GM04504 (cell line): Measurements from ENCODE around the gene SEC16B.
A peak's percentile ranks its signal among the peaks of the same experiment; 100 is the strongest.

Experiments
- DNase-seq: peaks from one replicate; pipeline ENCODE4 v3.0.0-alpha.2; 2012; ENCODE audit warnings: low read depth

Gene SEC16B

DNA sequence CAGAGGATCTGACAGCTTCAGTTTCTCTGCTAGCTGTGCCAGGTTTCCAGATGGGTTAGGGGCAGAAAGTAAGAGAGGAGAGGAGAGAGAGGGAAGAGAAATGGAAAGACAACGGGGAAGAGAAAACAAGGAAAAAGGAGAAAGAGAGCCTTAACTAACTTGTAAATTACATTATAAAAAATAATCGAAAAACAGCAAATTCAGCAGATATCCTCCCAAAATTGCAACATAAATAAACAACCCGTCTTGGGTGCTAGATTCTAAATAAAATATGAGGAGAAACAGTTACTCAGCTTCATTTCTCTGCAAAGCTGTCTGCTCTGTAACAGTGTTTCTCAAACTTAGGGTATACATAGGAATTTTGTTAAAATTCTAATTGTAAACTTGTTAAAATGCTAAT lies 29.2 kb downstream of the SEC16B start:
- no peak for DNase-seq

- peak; percentile 31 for DNase-seq
Measured at GRCh38 chr1:177937931-177938330, 31.9 kb downstream of the SEC16B start.

DNA sequence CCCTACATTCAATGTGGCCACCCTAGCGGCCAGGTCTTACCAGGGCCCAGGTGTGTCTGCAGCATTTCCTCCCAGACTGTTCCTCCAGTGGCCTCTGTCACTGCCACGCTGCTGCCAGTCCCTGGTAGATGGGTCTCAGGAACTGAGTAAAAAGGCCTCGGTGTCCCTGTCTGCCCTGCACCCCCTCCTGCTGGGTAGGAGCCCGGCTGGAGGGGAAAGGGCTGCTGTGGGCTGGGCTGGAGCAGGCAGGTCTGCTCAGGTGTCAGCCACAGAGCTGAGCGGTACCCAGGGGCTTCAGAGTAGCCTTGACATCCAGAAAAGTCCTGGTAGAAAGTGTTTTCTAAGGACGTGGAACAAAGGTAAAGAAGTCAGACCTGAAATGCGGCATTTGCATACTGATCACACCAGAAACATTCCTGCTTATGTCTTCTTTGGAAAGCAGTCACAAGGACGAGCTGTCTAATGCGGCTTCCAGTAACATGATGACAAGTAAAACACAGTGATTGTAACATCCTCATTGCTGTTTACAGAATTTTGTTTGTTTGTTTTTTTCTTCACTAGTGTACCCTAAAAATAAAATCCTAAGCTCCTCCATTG lies 32.6 kb downstream of the SEC16B start:
- DNase-seq: no peak

DNA sequence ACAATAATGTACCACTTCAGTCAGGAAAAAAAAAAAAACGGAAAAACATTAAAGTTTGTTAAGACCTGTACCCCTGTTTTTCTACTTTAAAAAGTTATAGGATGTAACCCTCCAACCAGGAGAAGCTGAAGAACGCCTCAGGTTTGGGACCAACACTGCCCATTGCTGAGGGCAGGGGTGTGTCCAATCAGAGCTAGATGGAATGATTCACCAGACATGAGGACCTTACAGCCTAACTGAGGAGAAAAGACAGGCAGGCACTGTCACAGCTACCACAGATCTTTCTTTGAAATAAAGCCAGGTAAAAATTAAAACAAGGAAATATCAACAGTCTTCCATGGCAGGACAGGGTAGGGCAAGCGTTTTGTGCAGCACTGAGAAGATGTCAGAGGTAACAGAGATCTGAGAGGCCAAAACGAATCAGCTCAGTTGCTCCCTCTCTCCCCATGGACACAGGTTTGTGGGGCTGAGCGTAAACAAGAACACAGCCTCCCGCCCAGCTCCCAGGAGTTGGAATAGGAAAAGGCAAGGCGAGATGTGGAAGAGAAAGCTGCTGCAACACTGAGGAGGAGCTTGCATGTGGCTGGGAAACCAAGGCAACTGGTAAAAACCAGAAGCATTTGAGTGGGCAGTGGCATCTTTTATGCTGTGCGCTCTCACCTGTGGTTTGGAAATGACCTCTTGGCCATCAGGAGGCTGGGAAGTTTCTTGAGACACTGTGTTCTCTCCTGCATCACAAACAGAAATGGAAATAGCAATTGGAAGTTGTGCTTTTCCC lies 34.0 kb downstream of the SEC16B start:
- DNase-seq: no peak

GRCh38 chr1:177934927-177935326 lies 34.9 kb downstream of the SEC16B start:
- DNase-seq: no peak

- no peak for DNase-seq
Measured at GRCh38 chr1:177934461-177934860, 35.4 kb downstream of the SEC16B start.

DNA sequence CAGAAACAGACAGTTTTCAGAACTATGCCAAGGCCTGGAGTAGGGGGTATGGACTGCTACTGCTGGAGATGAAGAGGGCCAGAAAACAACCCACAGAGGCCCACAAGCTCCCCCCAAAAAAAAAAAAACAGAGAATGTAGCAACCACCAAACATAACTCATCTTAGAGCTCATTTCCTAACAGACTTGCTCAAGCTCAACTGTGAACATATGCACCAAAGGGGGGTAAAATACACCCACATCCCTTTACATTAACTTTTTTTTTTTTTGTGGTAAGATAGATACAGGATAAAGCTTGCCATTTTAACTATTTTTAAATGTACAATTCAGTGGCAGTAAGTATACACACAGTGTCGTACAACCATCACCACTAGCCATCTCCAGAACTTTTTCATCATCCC lies 36.0 kb downstream of the SEC16B start:
- DNase-seq: no peak

- DNase-seq: no peak
Measured at GRCh38 chr1:177932123-177932522, 37.7 kb downstream of the SEC16B start.

GRCh38 chr1:177928952-177929351 lies 40.9 kb downstream of the SEC16B start:
- DNase-seq: no peak

DNA sequence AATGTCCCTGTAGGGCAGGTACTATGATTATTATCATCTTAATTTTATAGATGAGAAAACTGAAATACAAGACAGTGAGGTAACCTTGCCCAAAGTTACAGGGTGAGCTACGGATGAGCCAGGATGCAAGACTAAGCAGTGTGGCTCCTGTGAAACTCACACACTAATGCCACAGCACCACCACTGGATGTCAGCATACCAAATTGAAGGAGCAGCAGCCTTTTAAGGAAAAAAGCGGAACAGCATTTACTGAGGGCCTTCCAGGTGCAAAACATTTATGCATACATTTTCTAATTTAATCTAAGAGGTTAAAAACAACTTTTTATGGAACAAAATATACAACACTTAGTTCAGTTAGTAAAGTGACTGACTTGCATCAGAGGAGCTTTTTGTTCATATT lies 41.7 kb downstream of the SEC16B start:
- no peak for DNase-seq

DNA sequence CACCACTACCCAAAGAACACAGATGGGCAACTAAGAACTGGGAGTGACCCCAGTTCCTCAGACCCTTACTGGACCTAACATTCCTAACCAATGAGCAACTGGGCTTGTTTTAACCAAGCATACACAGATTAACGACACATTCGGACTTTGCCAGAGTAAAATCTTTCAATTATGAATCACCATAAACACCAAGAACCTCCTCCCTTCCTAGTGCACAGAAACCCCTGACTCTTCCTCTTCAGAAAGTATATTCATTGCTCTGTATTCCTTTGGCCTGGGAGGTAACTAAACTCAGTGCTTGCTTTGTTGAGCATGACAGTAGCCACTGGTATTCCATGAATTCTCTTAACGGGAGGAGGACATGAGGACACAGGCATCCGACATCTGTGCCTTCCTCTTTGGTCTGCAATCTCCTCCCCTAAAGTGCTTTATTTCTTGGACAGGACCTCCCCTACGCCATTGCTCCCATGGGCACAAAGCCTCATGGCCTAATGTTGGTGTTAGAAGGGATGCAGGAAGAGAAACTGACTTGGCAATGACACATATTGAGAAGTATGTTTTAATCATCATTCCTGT lies 42.7 kb downstream of the SEC16B start:
- peak; percentile 82 for DNase-seq

GRCh38 chr1:177926201-177926600 lies 43.7 kb downstream of the SEC16B start:
- DNase-seq: no peak

DNA sequence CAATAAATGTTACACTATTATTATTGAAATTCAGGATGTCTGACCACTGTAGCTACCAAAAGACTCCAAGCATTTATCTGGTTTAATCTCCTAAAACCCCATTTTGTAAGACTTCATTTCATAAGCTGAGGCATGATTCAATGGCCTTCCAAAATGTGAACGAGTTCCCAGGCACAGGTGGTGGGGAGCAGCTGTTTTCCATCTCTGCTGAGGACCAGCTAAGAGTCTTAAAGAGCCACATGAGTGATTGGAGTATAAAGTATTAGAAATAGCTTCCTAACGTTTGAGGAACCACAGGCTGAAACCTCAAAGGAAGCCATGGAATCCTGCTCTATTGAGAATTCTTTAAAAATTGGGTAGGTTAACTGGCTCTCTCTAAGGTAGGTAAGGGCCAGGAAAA lies 44.9 kb downstream of the SEC16B start:
- DNase-seq: no peak

DNA sequence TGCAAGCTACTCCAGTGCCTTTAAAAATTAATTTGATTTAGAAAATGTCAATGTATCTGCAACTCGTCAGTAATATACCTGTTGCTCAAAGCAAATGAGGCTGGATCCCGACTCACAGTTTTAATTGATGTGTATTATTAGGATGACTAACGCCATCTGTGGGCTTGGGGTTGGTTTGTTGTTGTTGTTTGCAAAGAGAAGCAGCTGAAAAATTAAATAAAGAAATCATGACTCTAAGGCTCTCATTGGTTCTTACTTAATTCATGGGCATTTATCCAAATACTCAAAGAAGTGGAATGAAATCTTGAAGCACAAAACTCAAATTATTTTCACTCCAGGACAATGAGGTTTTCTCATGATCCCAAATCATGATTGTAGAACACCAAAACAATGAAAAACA lies 46.4 kb downstream of the SEC16B start:
- DNase-seq: no peak

- no peak for DNase-seq
Measured at GRCh38 chr1:177922209-177922608, 47.6 kb downstream of the SEC16B start.

- DNase-seq: no peak
Measured at GRCh38 chr1:177921590-177921989, 48.3 kb downstream of the SEC16B start.

DNA sequence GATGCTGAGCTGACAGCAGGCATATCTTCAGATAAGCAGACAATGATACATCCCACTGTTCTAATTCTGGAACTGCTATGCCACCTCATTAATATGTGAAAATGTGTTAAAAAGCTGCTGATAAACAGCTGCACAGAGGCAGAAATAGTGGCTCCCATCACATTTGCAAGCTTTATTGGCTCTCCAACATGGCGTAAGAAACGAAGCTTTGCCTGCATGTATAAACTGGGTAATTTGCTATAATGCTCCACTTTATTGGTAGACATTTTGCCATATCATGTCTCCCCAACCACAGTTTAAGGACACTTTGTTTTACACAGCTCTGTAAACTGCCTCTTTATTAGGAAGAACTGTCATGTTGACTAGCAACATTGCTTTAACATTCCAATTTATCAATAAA lies 49.8 kb downstream of the SEC16B start:
- no peak for DNase-seq

GRCh38 chr1:177915641-177916040 lies 54.2 kb downstream of the SEC16B start:
- no peak for DNase-seq

DNA sequence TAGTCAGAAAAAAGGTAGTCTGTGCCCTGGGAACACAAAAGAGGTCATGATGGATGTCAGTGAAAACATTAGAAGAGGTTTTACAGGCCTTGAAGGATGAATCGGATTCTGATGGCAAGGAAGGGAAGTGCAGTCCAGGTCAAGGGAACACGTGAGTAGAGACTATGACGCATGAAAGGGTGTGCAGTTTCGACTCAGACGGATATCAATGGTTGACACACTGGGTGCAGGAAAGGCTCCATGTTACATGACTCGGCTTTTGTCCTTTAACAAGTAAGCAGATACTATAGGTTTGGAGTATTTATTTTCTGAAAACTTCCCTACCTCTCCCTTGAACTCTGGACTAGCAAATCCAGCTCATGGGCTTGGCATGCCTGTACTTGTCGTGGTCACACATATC lies 55.3 kb downstream of the SEC16B start:
- no peak for DNase-seq

GRCh38 chr1:177913762-177914540 lies 55.9 kb downstream of the SEC16B start:
- no peak for DNase-seq

- no peak for DNase-seq
Measured at GRCh38 chr1:177912991-177913390, 56.9 kb downstream of the SEC16B start.

DNA sequence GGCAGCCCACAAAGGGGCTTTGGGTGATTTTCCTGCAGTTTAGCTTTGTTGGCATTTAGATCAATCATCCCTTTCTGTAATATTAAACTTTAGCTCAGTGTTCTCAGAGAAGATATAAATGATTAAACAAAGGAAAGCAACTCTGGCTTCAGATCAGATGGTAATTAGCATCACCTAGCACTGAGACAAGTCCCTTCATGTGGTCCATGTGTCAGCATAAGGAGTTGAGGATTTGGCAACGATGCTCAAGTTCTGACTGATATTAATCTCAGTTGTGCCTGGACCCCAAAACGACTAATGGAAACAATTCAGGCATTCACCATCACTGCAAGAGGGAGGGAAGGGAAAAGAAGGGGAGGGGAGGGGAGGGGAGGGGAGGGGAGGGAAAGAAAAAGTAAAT lies 60.4 kb downstream of the SEC16B start:
- no peak for DNase-seq

GRCh38 chr1:177907000-177907399 lies 62.9 kb downstream of the SEC16B start:
- DNase-seq: no peak
